Coronary artery (tissue), 2 donors: Measurements from ENCODE around the gene CHST12.
A peak's percentile ranks its signal among the peaks of the same experiment; 100 is the strongest.

Experiments
- DNase-seq: peaks from one replicate; pipeline ENCODE4 v3.0.0-alpha.2; 2017; ENCODE audit warnings: low spot score
- H3K27ac ChIP-seq, 2 donors: fragments of 200-600 bp; sonication (generic); one replicate each; pipeline ENCODE4 v1.5.1; 2016 to 2019
- H3K4me3 ChIP-seq: fragments of 200-600 bp; sonication (generic); 2 replicates; pipeline ENCODE4 v1.5.1; 2016; ENCODE audit warnings: mild to moderate bottlenecking, moderate library complexity
- TF ChIP-seq, protein P1 (sequence below): fragments of 200-600 bp; sonication (generic); IDR thresholded peaks from one replicate; pipeline ENCODE4 v1.5.1; 2019; ENCODE audit warnings: antibody characterized with exemption

Gene CHST12

DNA sequence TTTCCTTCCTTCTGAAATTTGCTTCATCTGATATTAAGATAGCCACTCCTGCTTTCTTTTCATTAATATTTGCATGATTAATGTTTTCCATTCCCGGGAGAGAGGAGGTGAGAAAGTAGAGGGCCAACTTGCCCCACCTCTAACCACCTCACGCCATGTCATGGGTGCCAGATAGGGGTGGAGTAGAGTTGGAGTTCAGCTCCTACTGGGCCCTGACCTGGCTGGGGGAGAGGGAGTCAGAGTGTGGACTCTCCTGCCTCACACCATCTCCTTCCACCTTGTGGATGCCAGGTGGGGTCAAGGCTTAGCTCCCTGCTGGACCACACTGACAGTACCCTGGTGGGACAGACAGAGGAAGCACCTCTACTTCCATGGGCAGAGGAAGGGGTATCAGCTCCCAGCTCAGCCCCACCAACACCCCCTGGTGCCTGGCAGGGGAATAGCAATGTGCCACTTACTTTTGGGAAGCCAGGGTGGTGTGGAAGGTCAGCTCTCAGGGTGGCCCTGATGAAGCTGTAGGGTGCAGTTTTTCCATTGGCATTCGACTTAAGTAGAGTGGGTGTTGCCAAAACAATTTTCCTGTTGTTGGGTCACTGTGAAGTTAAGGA, 28.0 kb downstream of the CHST12 start:
- DNase-seq, result no peak
- Histone ChIP-seq H3K27ac (no peak overlapping the region), H3K4me3 (no peak overlapping the region)
- TF ChIP-seq, protein P1, sequence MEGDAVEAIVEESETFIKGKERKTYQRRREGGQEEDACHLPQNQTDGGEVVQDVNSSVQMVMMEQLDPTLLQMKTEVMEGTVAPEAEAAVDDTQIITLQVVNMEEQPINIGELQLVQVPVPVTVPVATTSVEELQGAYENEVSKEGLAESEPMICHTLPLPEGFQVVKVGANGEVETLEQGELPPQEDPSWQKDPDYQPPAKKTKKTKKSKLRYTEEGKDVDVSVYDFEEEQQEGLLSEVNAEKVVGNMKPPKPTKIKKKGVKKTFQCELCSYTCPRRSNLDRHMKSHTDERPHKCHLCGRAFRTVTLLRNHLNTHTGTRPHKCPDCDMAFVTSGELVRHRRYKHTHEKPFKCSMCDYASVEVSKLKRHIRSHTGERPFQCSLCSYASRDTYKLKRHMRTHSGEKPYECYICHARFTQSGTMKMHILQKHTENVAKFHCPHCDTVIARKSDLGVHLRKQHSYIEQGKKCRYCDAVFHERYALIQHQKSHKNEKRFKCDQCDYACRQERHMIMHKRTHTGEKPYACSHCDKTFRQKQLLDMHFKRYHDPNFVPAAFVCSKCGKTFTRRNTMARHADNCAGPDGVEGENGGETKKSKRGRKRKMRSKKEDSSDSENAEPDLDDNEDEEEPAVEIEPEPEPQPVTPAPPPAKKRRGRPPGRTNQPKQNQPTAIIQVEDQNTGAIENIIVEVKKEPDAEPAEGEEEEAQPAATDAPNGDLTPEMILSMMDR, result no peak

DNA sequence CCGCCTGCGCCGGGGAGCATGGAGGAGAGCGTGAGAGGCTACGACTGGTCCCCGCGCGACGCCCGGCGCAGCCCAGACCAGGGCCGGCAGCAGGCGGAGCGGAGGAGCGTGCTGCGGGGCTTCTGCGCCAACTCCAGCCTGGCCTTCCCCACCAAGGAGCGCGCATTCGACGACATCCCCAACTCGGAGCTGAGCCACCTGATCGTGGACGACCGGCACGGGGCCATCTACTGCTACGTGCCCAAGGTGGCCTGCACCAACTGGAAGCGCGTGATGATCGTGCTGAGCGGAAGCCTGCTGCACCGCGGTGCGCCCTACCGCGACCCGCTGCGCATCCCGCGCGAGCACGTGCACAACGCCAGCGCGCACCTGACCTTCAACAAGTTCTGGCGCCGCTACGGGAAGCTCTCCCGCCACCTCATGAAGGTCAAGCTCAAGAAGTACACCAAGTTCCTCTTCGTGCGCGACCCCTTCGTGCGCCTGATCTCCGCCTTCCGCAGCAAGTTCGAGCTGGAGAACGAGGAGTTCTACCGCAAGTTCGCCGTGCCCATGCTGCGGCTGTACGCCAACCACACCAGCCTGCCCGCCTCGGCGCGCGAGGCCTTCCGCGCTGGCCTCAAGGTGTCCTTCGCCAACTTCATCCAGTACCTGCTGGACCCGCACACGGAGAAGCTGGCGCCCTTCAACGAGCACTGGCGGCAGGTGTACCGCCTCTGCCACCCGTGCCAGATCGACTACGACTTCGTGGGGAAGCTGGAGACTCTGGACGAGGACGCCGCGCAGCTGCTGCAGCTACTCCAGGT, 29.7 kb downstream of the CHST12 start:
- TF ChIP-seq, protein P1, result no peak
- no peak for DNase-seq
- H3K27ac ChIP-seq, result no peak overlapping the region
- no peak overlapping the region for H3K4me3 ChIP-seq

DNA sequence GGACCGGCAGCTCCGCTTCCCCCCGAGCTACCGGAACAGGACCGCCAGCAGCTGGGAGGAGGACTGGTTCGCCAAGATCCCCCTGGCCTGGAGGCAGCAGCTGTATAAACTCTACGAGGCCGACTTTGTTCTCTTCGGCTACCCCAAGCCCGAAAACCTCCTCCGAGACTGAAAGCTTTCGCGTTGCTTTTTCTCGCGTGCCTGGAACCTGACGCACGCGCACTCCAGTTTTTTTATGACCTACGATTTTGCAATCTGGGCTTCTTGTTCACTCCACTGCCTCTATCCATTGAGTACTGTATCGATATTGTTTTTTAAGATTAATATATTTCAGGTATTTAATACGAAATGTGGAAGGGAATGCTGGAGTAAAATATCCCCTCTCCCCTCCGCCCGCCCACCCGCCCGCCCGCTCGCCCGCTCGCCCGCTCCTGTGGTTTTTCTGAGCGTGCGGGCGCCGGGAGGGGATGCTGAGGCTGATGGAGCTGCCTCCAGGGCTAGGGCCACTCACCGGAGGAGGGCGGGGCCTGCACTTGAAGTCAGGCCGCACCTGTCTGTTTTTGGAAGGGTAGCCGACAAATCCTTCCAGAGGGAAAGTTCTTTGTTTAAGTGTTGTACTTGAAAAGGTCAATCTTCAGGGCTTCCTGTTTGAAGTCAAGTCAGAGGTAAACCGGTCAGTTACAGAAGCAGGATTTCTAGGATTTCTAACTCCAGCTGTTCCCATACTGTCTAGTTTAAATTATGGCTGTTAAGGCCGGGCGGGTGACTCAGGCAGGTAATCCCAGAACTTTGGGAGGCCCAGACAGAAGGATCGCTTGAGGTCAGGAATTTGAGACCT, 30.5 kb downstream of the CHST12 start:
- H3K27ac ChIP-seq, result no peak overlapping the region
- TF ChIP-seq, protein P1, result no peak
- no peak overlapping the region for H3K4me3 ChIP-seq
- DNase-seq, result no peak

DNA sequence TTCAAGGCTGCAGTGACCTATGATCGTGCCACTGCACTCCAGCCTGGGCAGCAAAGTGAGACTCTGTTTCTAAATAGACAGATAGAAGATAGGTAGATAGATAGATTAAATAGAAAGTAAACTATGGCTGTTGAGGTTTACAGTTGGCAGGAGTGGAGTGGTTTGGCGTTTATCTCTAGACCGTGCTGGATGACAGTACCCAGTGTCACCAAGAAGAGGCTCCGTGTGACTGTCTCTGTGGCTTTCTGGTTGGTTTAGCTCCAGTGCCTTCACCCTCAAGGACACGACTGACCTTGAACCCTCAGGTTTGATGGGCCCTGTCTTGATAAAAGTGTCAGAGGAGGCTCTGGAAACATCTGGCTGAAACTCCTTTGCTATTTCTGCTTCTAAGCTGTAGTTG, 31.7 kb downstream of the CHST12 start:
- DNase-seq, result no peak
- Histone ChIP-seq H3K4me3 (no peak overlapping the region), H3K27ac (no peak overlapping the region)
- TF ChIP-seq, protein P1, result no peak

DNA sequence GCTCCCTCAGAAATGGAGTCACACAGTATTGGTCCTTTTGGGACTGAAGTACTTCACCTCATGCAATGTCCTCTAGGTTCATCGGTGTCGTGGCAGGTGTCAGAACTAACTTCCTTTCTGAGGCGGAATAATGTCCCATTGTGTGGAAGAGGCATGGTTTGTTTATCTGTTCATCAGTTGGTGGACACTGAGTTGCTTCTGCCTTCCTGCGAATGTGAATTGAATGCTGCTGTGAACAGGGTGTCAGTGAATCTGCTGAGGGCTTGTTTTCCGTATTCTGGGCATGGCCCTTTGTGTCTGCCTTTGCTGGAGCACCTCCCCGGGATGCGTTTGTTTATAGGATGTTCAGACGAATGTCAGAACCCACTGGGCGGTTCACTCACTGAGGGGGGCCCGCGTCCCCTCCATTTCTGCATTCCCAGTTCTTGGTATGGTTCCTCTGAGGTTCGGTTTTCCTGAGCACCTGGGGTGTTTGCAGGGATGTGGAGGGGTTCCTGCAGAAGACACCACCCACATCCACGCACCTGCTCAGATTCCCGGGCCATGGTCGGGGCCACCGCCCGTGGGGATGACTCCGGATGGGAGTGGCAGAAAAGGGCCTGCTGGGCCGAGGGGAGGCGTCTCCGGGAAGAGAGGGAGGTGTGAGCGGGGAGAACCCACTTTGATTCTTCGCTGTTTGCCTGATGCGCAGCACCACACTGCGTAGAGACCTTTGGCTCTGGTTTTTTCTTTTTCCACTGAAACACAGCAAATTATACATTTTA, 33.1 kb downstream of the CHST12 start:
- Histone ChIP-seq H3K27ac (no peak overlapping the region), H3K4me3 (no peak overlapping the region)
- DNase-seq, result no peak
- TF ChIP-seq, protein P1, result no peak

DNA sequence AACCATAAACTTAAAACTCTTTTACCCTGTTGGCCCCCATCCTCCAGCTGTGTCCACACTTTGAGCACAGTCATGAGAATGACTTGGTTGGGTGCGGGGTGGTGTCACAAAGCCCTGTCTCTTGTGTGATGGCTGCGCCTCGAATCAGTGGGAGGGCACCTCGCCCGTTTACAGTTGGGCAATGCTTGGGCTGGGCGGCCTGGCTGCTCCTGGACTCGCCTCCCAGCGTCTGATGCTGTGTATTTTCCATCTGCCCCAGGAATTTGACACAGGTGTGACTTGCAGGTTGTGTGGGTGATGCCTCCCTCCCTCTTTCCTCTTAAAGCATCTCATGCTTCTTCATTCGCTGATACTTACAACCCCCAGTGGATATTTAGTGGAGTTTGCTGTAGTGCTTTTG, 33.7 kb downstream of the CHST12 start:
- Histone ChIP-seq H3K4me3 (no peak overlapping the region), H3K27ac (peak overlapping the region in 1 of 2 donors; percentile 69)
- TF ChIP-seq, protein P1, result no peak
- no peak for DNase-seq
